Activated gamma-delta T cell treated with anti-CD3 and anti-CD28 coated beads, Interleukin-2, amount 50 U/mL, for 16 hours (primary cell): ENCODE measurements around the gene MAML2.

Experiments used
- DNase-seq: peaks from one replicate; pipeline ENCODE4 v3.0.0-alpha.2; 2020; ENCODE audit warnings: low read depth

Gene MAML2

DNA sequence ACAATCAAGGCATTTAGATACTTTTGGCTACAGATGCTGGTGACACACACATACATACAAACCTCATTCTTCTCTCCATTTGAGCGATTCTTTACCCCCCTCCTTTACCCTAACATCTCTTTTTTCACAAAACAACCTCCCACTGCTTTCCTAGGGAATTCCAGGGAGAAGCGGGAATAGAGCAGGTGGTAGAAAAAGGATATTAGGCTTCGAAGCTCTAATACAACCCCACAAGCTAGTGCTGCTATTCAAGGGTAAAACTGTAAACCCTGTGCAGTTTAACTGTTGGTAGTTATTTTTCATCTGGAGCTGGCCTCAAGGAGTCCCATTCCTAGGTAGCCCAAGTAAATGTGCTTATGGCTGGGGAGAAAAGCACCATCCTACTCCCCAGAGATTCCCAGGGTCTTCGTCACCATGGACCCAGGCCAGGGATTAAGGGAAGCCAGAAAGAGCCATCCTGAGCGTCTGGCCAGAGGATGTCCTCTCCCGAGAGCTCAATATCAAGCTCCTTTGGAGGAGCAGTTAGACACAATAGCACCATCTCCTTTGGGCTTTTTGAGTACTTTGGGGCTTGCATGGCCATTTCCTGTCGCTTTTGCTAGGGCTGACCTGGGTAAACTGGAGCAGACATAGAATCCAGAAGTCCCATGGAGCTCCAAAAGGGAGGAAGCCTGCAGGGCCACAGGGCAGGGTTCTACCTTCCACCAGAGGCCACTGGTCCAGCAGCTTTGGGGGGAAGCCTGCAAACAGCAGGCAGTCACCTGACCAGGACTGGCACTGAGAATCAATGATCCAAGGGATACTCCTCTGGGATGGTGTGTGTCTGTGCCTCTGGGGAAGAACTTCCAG, 3.1 kb downstream of the MAML2 start:
- DNase-seq = no peak

DNA sequence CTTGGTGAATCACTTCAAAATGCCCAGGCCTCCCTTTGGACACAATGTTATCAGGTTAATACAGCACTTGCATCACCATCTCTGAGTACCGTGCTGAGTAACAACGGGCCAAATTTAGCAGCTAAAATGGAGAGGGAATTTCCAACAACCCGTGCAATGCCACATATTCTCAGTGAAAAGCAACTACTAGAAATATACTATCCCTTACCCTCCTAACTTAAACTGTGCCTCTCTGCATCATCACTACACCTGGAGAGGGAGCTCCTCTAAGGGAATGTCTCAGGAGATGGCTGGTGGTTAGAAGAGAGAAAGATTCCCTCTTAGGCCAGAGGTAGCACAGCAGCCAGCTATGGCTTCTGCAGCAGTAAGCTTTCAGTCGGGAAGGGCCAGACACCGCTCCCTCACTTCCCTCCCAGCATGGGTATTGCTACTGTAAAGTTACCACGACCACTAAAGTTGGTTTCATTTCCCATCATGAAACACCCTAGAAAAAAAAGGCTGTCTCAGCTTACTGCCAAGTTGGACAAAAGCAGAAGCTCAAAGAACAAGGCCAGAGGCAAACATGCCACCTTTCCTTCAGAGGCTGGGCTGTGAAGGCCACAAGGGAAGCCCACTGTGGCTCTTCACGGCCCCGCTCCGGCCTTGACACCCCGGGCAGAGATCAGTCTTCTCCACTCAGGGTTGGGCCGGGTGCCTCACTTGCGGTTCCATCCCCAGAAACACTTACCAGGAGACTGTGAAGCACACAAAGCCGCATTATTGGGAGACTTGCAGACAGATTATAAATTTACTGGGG, 3.9 kb downstream of the MAML2 start:
- DNase-seq = no peak

DNA sequence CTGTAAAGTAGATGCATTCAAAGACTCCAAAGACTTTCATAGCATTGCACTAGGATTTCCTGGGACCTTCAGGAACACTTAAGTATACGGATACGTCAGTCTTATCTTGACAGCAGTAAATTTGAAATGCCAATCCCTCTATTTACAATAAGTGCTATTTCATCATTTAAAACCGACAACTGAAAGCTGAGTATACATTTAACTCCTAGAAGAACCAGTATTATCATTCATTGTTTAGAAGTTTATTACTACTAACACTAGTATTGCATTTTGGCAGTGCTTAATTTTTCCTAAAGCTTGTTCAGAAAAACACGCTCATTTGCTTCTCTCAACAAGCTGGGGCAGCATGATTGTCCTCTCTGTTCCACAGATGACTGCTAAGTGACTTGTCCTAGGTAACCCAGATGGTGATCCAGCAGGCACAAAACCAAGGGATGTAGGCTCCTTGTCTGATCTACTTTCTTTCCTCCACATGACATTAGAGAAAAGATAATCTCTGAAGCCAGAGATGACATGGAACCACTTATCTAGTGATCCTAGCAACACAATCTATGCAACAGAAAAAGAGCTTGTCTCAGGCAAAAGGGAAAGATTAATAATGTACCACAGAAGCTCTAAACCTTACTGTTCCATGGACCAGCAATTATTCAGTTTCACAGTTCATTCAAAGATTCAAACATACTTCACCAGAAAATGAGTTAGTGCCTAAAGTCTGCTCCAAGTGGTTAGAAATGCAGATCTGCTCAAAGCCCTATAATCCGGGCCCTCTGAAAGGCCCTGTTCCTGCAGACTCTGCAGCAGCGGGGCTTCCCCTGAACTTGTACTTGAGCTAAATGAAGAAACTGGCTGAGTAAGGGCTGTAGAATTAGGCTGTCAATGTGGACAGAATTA, 5.2 kb downstream of the MAML2 start:
- DNase-seq = no peak

DNA sequence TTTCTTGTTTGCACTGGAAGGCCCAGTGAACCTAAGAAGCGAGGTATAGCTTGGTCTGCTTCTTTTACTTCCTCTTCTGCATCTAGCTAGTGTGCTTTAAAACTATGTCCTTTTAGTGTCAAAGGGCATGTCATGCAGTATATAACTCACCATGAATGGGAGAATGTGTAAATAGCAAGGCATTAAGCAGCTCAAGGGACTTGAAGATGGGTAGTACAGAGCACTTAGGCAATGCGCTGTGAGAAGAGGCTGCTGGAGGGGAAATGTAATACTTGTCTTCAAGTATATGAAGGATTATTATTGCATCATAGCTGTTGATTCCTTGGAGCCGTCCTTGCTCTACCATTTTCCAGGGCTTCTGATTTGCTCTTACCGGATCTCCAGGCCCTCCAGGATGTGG, 7.6 kb downstream of the MAML2 start:
- no peak for DNase-seq

DNA sequence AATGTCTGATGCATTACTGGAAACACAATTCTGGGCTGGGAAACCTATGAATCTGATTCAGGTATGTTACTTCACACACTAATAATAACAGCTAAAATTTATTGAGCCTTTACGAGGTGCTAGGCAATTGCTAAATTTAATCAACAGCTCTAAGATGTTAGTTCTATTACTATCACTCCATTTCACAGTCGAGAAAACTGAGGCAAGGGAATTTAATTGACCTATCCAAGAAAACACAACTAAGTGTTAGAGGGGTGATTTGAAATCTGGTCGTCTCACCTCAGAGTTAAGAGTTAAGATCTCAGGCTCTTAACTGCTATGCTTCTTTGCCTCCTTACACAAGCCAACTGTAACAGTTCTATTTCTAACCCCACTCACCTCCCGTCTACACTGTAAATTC, 8.8 kb downstream of the MAML2 start:
- DNase-seq = no peak

DNA sequence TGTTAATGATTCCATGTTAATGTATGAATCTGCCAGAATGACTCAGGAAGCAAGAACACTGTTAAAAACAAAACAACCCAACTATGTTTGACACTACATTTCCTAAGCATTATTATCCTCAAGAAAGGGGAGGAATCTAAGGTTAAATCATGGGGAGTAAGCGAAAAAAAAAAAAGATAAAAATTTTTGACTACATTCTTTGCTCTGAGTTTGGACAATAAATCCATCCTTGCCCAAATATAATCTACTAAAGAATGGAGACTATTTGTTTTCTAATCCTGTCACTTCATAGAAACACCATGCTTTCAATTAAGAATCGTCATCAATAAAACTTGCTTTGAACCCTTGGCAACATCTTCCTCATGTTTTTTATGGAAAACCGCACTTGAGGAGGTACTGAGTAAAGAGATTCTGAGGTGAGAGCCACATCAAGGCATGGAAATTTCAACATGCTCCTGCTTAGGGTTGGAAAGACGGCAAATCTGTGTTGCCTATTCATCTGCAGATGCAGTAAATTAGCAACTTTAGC, 9.7 kb downstream of the MAML2 start:
- DNase-seq = no peak

DNA sequence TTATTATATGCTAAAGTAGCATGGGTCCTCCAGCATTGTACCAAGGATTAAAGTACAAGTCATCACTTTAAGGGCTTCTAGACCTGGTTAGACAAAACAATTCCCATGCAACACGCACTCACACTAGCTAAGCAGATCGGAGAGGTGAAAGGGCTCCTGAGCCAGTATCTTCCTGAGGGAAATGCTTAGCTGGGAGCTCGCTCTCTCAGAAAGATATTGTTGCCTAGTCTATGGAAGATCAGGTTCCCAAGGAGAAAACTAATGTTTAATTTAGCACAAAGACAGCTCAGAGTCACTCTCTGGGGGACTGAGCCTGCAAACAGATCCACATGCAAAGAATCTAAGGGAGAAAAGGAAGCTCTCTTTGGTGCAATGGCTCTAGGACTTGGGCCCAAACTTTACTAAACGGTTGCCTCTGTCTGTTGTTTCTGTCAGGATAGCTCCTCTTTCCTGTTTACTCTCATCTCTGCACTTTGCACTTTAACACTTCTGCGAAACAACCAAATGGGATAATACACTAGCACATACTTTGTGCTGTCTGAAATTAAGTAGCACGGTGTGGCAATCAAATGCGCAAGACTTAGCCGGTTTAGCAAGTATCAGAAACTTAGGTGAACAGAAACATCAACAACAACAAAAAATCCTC, 10.7 kb downstream of the MAML2 start:
- DNase-seq = no peak

DNA sequence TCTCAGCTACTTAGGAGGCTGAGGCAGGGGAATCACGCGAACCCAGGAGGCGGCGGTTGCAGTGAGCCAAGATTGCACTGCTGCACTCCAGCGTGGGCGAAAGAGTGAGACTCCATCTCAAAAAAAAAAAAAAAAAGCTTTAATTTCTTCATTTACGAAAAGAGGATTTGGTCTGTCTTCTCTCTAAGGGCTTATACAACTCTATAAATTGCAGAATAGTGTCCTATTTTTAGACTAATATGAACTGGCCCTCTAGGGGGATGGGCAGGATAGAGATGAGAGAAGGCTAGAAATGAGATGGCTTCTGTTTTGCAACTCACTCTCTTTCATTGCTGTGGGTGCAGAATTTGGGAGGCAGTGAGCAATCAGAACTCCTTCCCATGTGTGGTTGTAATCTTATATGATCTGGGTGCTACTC, 11.3 kb downstream of the MAML2 start:
- DNase-seq = no peak

DNA sequence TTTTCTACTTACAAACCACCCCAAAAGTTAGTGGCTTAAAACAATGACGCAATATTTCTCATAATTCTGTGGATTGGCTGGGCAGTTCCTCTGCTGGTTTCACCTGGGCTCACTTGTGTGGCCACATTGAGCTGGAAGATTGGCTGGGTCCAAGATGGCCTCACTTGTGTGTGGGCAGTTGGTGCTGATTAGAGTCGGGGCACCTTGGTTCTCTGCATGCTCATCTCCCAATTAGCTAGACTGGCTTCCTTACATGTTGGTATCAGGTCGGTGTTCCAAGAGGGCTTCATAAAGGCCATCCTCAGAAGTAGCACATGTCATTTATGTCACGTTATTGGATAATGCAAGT, 12.5 kb downstream of the MAML2 start:
- no peak for DNase-seq

DNA sequence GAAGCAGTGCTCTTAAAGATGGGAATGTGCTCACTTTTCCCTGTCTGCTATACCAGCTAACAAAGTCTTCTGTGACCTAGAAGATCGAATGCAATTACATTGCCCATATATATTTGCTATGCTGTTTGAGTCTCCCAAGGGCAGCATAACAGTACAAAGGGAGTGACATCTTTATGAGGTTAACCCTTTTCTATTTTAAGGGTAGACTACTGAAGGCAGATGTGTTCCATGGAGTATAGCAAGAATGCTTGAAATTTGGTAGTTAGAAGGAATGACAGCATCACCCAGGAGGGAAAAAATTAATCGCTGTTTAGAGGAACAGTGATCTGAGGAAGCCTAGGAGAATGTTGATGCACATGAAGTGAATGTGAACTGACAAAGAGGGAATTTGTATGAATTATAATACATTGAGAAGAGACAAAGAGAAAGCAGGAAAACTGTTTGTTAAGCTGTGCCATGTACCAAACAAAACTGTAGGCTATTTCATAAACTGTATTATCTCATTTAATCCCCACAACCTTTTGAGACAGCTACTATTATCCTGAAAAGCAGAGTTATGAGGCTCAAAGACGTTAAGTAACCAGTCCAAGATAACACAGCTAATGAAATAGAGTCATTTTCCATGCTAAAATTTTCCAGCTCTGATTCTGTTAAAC, 13.0 kb downstream of the MAML2 start:
- DNase-seq = no peak

DNA sequence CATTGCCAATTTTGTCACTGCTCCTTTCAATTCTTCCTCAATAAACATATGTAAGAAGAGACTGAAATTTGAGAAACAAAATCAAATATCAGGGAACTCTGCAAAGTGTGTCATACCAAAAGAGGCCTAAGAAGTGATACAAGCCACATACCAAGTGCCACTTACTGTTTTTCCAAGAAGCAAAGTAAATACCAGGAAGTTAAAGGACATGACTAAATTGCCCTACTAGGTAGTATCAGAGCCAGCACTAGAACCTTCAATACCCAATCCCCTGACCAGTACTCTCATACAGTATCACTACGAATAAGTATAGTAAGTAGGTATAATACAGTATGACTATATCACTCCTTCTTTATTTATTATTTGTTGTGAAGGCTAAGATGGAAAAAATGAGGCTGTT, 13.6 kb downstream of the MAML2 start:
- no peak for DNase-seq

DNA sequence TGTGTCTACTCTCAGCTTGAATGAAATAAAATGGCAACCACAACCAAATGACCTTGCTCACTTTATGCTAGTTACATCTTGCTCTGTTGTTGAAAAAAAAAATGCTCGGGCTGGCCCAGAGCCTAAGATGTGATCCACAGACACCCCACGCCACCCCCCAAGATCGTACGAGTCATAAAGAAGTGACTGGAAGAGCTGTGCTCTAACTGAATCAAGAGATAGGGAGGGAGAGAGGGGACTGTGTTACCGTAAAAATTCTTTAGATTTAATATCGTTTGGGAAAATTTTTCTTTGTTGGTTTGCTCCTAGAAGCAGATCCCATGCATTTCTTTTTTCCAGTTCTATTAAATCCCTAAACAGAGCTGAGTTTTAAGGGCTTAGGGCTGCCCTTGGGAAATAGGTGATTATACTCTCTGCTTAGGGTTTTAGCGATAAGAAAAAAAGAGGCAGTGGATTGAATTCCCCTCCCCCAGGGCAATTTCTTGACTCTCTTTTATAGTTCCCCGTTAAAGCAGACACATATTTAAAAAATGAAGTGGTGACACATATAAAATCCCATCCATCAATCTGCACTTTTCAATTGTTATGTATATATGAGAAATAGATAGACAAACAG, 14.5 kb downstream of the MAML2 start:
- DNase-seq = no peak

DNA sequence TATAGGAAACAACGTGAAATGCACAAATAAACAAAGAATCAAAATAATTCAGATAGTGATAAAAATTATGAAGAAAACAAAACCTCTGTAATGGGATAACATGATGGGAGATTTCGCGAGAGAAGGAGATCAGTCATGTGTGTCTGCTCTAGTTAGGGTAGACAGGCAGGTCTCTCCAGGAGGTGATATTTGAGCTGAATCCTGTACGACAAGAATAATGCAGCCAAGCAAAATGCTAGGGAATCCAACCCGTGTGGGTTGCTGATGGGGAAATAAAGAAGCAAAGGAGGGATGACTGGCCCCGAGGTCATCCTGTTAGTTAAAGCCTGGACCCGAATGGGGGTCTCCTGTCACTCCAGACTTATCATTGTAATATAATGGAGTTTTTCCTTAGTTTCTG, 16.0 kb downstream of the MAML2 start:
- DNase-seq = no peak

DNA sequence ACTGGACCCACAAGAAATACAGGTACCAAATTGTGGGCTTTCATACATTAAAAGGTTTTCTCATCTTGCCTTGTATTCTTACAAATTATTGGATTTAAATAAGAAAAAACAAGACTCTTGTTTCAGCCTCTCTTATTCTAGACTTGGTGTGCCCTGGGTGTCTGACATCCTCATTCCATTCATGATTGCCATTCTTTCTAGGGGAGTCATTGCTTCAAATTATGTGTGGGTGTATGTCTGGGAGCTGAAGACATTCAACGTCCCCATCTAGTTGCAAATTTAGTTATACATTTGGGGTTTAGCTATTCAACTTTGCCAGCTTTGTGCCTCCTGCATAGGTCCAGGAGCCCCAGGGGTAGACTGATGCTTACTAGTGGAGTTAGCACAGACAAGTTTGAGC, 18.1 kb downstream of the MAML2 start:
- DNase-seq = no peak

DNA sequence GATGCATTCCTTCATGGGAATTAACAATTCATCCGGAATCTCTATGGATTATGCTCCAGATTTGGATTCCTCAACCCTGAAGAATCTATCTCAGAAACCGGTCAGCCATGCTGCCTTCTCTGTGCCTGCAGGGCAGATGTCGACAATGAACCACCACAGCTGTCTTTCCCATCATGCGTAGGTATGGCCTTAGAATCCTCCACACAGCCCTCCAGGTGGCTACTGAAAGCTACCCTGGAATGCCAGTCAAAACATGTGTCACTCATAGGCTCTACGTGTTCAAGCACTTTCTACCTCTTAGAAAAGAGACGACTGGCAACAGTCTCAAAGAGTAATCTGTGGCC, 19.4 kb downstream of the MAML2 start:
- DNase-seq = no peak

DNA sequence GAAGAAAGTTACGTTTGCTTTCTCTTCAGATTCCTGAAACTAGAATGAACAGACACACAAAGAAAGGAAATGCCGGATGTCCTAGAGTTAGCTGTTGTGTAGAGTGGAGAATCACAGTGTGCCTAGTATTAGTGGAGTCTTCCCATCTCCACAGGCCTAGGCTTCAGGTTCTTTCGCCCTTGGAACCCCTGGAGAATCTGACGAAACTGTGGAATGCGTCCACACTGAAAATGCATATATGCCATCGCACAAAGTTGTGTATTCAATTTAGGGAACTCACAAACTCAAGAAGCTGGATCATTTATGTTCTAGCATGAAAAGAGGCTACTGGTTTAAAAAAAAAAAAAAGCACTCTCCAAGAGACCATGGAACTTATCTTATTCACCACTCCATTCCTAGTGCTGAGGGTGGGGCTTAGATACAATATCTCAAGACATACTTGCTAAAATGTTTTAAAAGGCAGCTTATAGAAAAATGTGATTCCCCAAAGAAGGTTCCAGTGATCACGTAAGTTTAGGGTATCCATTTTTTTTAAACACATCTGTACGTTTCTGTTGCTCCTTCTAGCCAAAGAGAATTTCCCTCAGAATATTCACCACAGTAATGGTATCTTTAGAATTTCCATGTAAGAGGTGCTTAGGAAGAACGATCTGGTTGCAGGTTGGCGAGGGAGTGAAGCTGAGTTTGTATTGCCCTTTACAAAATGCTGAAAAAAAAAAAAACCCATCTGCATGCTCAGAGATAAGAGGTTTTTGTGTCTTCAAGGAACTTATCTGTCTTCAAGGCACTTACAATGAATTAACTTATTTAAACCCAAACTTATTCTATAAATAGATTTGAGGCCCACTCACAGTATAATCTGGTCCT, 20.0 kb downstream of the MAML2 start:
- no peak for DNase-seq

DNA sequence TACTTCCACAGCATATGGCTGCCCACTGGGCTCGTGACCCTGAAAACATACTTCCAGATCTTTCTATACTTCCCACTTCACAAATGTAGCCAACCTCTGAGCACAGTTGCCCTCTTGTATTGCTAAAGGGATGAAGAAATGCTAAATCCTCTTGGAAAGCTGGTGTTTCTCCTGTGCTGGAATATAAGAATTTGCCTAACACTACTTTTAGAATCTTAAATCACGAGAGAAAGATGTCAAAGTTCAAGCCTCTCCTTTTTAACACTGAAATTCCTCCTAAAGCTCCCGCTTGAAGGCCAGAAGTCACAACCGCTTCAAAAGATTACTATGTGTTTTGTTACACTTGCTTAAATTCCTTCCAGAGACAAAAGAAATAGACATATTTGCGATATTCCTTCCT, 21.9 kb downstream of the MAML2 start:
- DNase-seq = no peak

DNA sequence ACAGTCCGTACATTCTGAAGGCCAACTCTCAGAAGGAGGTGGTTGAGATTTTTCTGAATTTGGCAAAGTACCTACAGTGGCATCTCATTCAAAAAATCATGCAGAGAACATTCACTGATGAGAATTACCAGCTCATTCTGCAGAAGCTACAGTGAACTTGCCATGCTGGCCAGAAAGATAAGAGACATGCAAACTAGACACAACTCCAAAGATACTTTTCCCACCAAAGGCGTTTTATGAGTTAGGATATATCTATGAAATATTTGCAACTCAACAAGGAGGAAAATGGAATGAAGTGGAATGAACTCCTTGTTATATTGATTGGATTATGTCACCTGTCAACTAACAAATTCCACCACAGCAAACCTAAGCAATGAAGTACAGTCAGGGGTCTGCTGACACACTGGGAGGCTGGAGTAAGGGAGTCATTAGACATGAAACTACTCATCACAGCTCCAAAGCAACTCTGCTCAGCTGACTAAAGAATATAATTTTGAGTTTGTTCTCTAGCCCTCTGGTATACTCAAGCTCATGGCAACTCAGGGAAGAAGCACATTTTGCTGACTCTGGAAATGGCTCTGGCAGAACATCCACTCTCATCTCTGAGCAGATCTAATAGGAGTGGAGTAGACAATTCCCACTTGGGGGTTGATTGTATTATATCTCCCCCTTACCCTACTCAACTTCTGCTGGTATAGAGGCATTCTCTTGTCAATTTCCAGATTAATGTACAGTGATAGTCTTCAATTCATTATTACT, 22.9 kb downstream of the MAML2 start:
- DNase-seq = no peak

DNA sequence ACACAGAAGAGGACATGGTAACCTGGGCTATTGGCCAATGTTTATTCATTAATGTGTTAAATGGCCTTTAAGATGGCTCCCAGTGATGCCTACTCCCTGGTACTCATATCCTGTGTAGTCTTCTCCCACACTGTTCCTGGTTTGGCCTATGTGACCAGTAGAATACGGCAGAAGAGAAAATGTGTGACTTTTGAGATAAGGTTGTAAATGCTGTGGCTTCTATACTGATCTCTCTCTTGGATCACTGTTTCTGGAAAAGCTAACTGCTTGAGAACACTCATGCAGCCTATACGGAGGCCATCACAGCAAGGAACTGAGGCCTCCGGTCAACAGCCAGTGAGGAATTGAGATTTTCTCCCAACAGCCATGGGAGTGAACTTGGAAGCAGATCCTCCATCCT, 24.1 kb downstream of the MAML2 start:
- no peak for DNase-seq
